ENCODE results near the gene CARD10.
"Not testable (repeated sequence)": the region's sequence is repeated elsewhere in the genome, so short reads cannot be mapped to it uniquely, and the experiment has no call there.

The CARD10 gene

GRCh38 chr22:37552524-37553163 lies 33.4 kb upstream of the CARD10 start:
- no peak for DNase-seq

GRCh38 chr22:37551981-37552380 lies 32.8 kb upstream of the CARD10 start:
- no peak for DNase-seq

- not testable (repeated sequence) for DNase-seq
Observed at GRCh38 chr22:37550921-37551320, 31.7 kb upstream of the CARD10 start.

GRCh38 chr22:37549704-37550059 lies 30.5 kb upstream of the CARD10 start:
- DNase-seq, result no peak

- DNase-seq, result no peak
Observed at GRCh38 chr22:37547251-37547741, 28.1 kb upstream of the CARD10 start.

GRCh38 chr22:37546437-37547250 lies 27.4 kb upstream of the CARD10 start:
- DNase-seq, result no peak

GRCh38 chr22:37545703-37546436 lies 26.7 kb upstream of the CARD10 start:
- peak; percentile 54 for DNase-seq

- DNase-seq, result peak; percentile 65
Observed at GRCh38 chr22:37544955-37545702, 25.9 kb upstream of the CARD10 start.

- DNase-seq, result no peak
Observed at GRCh38 chr22:37542959-37543358, 23.7 kb upstream of the CARD10 start.

- not testable (repeated sequence) for DNase-seq
Observed at GRCh38 chr22:37542416-37542815, 23.2 kb upstream of the CARD10 start.

GRCh38 chr22:37539790-37540189 lies 20.6 kb upstream of the CARD10 start:
- not testable (repeated sequence) for DNase-seq

- DNase-seq, result peak; percentile 82
Observed at GRCh38 chr22:37538590-37539357, 19.6 kb upstream of the CARD10 start.

- DNase-seq, result no peak
Observed at GRCh38 chr22:37535159-37535558, 15.9 kb upstream of the CARD10 start.

- DNase-seq, result no peak
Observed at GRCh38 chr22:37534445-37534844, 15.2 kb upstream of the CARD10 start.

GRCh38 chr22:37533995-37534394 lies 14.8 kb upstream of the CARD10 start:
- DNase-seq, result no peak

GRCh38 chr22:37529652-37530345 lies 10.6 kb upstream of the CARD10 start:
- no peak for DNase-seq

GRCh38 chr22:37527952-37528351 lies 8.7 kb upstream of the CARD10 start:
- DNase-seq, result not testable (repeated sequence)

- not testable (repeated sequence) for DNase-seq
Observed at GRCh38 chr22:37527081-37527752, 8.0 kb upstream of the CARD10 start.

- DNase-seq, result peak; percentile 71
Observed at GRCh38 chr22:37526376-37526775, 7.2 kb upstream of the CARD10 start.

- DNase-seq, result no peak
Observed at GRCh38 chr22:37525746-37526350, 6.6 kb upstream of the CARD10 start.

Data from T1000 (cell line).